BLaER1 treated with 17β-estradiol and CSF1 and Interleukin-3, amounts not matched to agents 10 nM and 100 nM (cell line): ENCODE data around the gene MYOZ3.

Experiments used
- H3K27ac ChIP-seq, 11 experiments: shearing (Covaris generic); formaldehyde crosslinking; 2 replicates each; pipeline ENCODE4 v1.8.1; 2022
- H3K27me3 ChIP-seq, 11 experiments: shearing (Covaris generic); formaldehyde crosslinking; 2 replicates each; pipeline ENCODE4 v1.8.1; 2022
- H3K36me3 ChIP-seq, 11 experiments: shearing (Covaris generic); formaldehyde crosslinking; 2 replicates each; pipeline ENCODE4 v1.8.1; 2022
- H3K4me1 ChIP-seq, 10 experiments: shearing (Covaris generic); formaldehyde crosslinking; 2 replicates each; pipeline ENCODE4 v1.8.1; 2022
- H3K4me2 ChIP-seq, 11 experiments: shearing (Covaris generic); formaldehyde crosslinking; 2 replicates each; pipeline ENCODE4 v1.8.1; 2022
- H3K4me3 ChIP-seq, 10 experiments: shearing (Covaris generic); formaldehyde crosslinking; 2 replicates each; pipeline ENCODE4 v1.8.1; 2022
- H3K9ac ChIP-seq, 11 experiments: shearing (Covaris generic); formaldehyde crosslinking; 2 replicates each; pipeline ENCODE4 v1.8.1; 2022
- H3K9me3 ChIP-seq, 11 experiments: shearing (Covaris generic); formaldehyde crosslinking; replicated peaks in 1 of 11; 2 replicates each; pipeline ENCODE4 v1.8.1; 2022
- H4K20me1 ChIP-seq, 11 experiments: shearing (Covaris generic); formaldehyde crosslinking; 2 replicates each; pipeline ENCODE4 v1.8.1; 2022
- Cebpa-rat ChIP-seq, 11 experiments: shearing (Covaris generic); IDR thresholded peaks; 2 replicates each; pipeline ENCODE4 v1.8.1; 2022

MYOZ3 gene

DNA sequence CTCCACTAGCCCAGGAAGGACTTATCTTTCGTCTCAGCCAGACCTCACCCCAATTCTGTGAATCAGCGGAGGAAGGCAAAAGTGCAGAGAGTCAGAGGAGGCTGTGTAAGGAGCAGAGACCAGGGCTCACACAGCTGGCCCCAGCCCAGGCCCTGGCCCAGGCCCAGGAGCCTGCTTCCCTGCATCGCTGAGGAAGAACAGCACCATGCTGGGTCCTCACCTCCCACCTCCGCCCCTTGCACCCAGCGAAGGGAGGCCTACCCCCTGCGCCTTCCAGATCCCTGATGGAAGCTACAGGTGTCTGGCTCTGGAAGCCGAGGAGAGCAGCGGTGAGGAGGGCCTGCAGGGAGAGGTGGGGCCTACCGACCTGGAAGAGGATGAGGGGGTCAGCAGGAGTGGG is 42.9 kb upstream of the MYOZ3 start:
- Histone ChIP-seq H3K9me3 (no peaks in the 10 kb centered on the region), H3K9ac (peak overlapping the region in 3 of 11 experiments; percentile 3 to 39 (median 38); a peak in 4 of 22 replicates), H3K4me3 (no peak overlapping the region), H4K20me1 (no peaks in the 10 kb centered on the region), H3K36me3 (no peaks in the 10 kb centered on the region), H3K27me3 (peaks cover 0 to 21% (median 0%) of the 10 kb centered on the region in 11 experiments; a peak in 4 of 22 replicates), H3K4me2 (peak overlapping the region in 10 of 11 experiments; percentile 55 to 93 (median 76); a peak in 18 of 22 replicates), H3K4me1 (peaks cover 46 to 100% (median 98%) of the 10 kb centered on the region in 10 experiments), H3K27ac (peak overlapping the region in 1 of 11 experiments; percentile 21; a peak in 1 of 22 replicates)
- TF ChIP-seq Cebpa-rat (IDR thresholded peaks at IDR 0.05) = no peak

DNA sequence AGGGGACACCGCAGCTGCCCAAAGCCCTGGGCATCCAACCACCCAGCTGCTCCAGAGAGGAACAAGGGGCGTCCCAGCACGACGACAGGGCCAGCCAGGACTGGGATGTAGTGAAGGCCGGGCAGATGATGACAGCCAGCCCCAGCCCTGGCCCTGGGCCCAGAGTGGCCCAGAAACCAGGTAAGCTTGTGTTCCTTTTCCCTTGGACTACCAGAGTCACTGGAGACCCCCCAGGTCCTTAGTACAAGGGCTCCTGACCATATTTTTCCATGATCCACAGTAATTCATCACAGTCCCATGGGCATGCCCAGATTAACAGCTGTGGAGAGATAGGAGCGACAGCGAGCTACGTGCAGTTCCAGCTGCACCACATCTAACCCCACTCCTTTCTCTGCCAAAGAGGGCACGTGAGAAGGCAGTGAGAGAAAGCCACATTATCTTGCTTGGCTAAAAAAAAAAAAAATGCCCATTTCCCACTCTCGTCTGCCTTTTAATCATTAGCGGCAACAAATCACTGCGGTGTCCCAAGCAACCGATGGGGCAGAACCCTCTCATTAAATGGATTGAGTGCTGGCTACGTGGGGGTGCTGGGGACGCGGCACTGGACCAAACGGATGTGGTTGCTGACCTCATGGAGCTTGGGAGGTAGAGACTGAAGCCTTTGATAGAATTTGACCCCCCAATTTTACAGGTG is 42.3 kb upstream of the MYOZ3 start:
- no peaks in the 10 kb centered on the region for H4K20me1 ChIP-seq
- no peaks in the 10 kb centered on the region for H3K9me3 ChIP-seq
- H3K27ac ChIP-seq = peak overlapping the region in 2 of 11 experiments; percentile 2 to 21; a peak in 2 of 22 replicates
- H3K36me3 ChIP-seq = no peaks in the 10 kb centered on the region
- peaks cover 52 to 100% (median 98%) of the 10 kb centered on the region in 10 experiments for H3K4me1 ChIP-seq
- H3K4me2 ChIP-seq = peak overlapping the region; percentile 55 to 93 (median 73)
- H3K27me3 ChIP-seq = peaks cover 0 to 21% (median 0%) of the 10 kb centered on the region in 11 experiments; a peak in 4 of 22 replicates
- H3K9ac ChIP-seq = peak overlapping the region in 4 of 11 experiments; percentile 3 to 39 (median 32); a peak in 4 of 22 replicates
- no peak overlapping the region for H3K4me3 ChIP-seq
- TF ChIP-seq Cebpa-rat (IDR thresholded peaks at IDR 0.05) = no peak

DNA sequence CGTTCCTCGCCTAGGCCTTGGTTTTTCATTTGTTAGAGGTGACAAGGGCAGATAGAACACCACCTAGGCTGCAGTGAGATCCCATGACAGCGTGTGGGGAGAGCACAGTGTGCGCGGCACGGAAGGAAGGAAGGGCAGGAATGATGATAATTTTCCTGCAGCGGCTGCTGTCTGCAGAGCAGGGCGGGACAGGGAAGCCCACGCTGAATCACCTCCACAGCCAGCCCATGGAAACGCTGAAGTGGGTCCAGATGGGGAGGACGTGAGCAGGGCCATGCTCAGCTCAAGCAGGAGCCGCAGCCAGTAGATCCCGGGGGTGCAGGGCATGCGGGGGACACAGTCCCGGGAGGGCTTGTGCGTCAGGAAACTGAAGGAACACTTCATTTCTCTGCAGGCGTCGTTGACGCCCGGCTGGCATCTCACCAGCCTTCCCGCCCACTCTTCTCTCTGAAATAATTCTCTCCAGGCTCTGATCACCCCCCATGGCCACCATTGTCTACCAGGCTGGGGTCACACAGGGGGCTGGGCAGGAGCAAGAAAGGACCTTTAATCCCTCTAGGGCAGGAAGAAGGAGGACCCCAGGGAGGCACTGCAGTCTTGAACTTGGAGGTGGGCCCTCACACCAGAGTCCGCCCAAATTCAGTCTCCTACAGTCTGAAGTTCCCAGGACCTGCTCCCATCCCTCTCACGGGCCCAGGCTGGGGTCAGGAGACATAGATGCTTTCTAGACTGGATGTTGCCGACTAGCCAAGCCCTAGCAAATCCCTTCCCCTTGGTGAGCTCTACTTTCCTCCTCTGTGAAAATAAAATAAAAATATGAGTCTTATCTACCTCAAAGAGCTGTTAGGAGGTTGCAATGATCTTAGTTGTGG is 41.5 kb upstream of the MYOZ3 start:
- H3K27me3 ChIP-seq = peaks cover 0 to 21% (median 0%) of the 10 kb centered on the region in 11 experiments; a peak in 4 of 22 replicates
- H3K36me3 ChIP-seq = no peaks in the 10 kb centered on the region
- no peak overlapping the region for H3K4me3 ChIP-seq
- H3K4me1 ChIP-seq = peaks cover 55 to 98% (median 95%) of the 10 kb centered on the region in 10 experiments
- 0 out of 22 replicates have a peak overlapping the region, but pooled peaks of 1 of the 11 experiments have one; percentile 8 for H3K27ac ChIP-seq
- H3K9me3 ChIP-seq = no peaks in the 10 kb centered on the region
- H3K9ac ChIP-seq = peak overlapping the region in 4 of 11 experiments; percentile 3 to 38 (median 24); a peak in 5 of 22 replicates
- no peaks in the 10 kb centered on the region for H4K20me1 ChIP-seq
- no peak for TF ChIP-seq Cebpa-rat (IDR thresholded peaks at IDR 0.05)
- H3K4me2 ChIP-seq = peak overlapping the region; percentile 55 to 93 (median 73)

DNA sequence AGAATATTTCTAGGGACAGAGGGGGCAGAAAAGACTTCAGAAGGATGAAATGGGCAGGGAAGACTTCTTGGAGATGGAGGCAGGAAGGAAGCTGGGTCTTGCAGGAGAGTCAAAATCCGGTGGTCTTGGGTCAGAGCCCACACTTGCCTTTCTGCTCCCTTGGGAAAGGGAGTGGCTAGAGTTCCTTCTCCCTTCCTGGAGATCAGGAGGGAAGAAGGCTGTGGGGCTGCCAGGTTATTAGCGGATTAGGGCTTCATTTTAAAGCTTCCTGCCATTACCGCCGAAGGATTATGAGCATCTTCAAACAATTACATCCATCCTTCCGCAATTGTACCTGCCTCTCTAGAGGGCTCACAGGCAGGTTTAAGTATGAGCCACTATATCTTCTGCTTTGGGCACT is 39.8 kb upstream of the MYOZ3 start:
- Histone ChIP-seq H3K4me3 (0 out of 20 replicates have a peak overlapping the region, but pooled peaks of 1 of the 10 experiments have one; percentile 11), H3K9me3 (no peaks in the 10 kb centered on the region), H3K4me2 (peak overlapping the region in 9 of 11 experiments; percentile 6 to 89 (median 81); a peak in 17 of 22 replicates), H3K36me3 (no peaks in the 10 kb centered on the region), H3K27ac (peak overlapping the region in 1 of 11 experiments; percentile 4; a peak in 1 of 22 replicates), H3K27me3 (peaks cover 0 to 19% (median 0%) of the 10 kb centered on the region in 11 experiments; a peak in 5 of 22 replicates), H3K9ac (no peak overlapping the region), H3K4me1 (peaks cover 53 to 97% (median 94%) of the 10 kb centered on the region in 10 experiments), H4K20me1 (no peaks in the 10 kb centered on the region; a peak in 1 of 22 replicates)
- no peak for TF ChIP-seq Cebpa-rat (IDR thresholded peaks at IDR 0.05)

DNA sequence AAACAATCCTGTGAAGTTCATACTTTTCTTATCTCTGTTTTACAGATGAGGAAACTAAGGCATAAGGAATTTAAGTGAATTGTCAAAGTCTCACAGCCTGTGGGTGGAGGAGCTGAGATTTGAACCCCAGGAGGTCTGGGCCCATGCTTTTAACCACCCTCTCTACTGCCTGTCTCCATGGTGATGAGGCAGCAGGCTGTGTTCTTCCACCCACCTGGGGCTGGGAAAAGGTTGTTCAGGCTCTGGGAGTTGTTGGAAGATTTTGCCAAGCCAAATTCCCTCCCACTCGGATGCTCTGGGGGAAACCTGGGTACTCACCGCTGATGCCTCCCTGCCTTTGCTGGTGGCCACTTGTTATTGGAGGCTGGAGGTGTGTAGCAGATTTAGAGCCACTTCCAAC is 38.9 kb upstream of the MYOZ3 start:
- H3K4me2 ChIP-seq = peak overlapping the region in 10 of 11 experiments; percentile 72 to 89 (median 82); a peak in 19 of 22 replicates
- no peak for TF ChIP-seq Cebpa-rat (IDR thresholded peaks at IDR 0.05)
- peaks cover 60 to 97% (median 94%) of the 10 kb centered on the region in 10 experiments for H3K4me1 ChIP-seq
- peaks cover 0 to 18% (median 0%) of the 10 kb centered on the region in 11 experiments; a peak in 5 of 22 replicates for H3K27me3 ChIP-seq
- no peaks in the 10 kb centered on the region; a peak in 3 of 22 replicates for H4K20me1 ChIP-seq
- H3K9me3 ChIP-seq = no peaks in the 10 kb centered on the region
- H3K36me3 ChIP-seq = no peaks in the 10 kb centered on the region
- H3K27ac ChIP-seq = 0 out of 22 replicates have a peak overlapping the region, but pooled peaks of 1 of the 11 experiments have one; percentile 4
- H3K9ac ChIP-seq = 0 out of 22 replicates have a peak overlapping the region, but pooled peaks of 1 of the 11 experiments have one; percentile 0
- no peak overlapping the region for H3K4me3 ChIP-seq

DNA sequence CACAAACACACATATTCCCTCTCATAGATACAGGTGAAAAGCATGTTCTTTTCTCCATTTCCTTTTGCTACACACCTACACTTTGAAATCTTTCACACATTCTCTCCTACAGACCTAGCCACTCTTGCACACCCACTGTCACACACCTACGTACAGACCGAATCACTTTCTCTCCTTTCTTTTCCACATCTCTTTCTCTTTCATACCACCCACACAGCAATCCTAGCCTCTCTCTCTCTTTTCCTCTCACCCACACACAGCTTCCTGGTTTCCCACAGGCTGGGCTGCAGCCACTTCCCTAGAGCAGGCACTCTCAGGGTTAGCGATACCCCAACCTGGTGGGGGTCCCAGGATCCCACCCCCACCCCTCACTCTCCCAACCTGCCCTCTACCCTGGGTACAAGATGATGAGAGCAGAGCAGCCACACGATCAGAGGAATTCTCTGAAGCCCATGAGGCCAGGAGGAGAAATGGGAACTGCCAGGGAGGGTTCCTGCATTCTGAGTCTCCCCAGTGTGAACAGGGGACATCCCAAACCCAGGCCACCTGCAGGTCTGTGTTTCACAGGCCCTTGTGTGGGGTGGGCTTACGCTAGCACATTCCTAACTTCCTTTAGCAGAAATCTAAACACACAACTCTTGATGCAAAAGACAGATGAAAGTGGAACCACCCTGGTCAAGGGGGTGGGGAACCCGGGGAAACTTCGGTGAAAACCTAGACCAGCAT is 37.7 kb upstream of the MYOZ3 start:
- Histone ChIP-seq H3K4me3 (peak overlapping the region in 4 of 10 experiments; percentile 32 to 55 (median 44); a peak in 3 of 20 replicates), H3K27ac (peak overlapping the region in 5 of 11 experiments; percentile 11 to 44 (median 29); a peak in 4 of 22 replicates)

DNA sequence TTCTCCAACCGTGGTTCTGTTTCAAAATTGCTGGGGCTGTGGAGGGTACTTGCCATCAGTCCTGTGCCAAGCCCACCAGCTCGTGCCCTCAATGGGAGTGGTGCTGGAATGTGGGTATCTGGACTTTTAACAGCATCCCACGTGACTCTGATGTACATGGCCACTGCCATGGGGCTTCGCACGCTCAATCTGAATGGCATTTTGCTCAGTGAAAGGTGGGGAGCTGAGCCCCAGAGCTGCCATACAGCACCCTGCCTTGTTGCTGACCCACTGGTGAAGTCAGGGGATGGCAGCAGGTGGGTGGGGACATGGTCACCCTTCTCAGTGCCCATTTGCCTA is 37.2 kb upstream of the MYOZ3 start:
- H3K4me3 ChIP-seq = peak overlapping the region in 9 of 10 experiments; percentile 32 to 73 (median 43); a peak in 12 of 20 replicates
- H4K20me1 ChIP-seq = no peaks in the 10 kb centered on the region; a peak in 3 of 22 replicates
- TF ChIP-seq Cebpa-rat (IDR thresholded peaks at IDR 0.05) = no peak
- peaks cover 71 to 97% (median 94%) of the 10 kb centered on the region in 10 experiments for H3K4me1 ChIP-seq
- peak overlapping the region in 7 of 11 experiments; percentile 5 to 63 (median 37); a peak in 6 of 22 replicates for H3K9ac ChIP-seq
- H3K4me2 ChIP-seq = peak overlapping the region; percentile 72 to 90 (median 82)
- peak overlapping the region in 4 of 11 experiments; percentile 2 to 44 (median 29); a peak in 7 of 22 replicates for H3K27ac ChIP-seq
- no peaks in the 10 kb centered on the region for H3K9me3 ChIP-seq
- no peaks in the 10 kb centered on the region for H3K36me3 ChIP-seq
- H3K27me3 ChIP-seq = peaks cover 0 to 18% (median 0%) of the 10 kb centered on the region in 11 experiments; a peak in 5 of 22 replicates

More for the DNA sequence above, 37.7 kb upstream of the MYOZ3 start:
- Histone ChIP-seq H3K9me3 (no peaks in the 10 kb centered on the region), H3K27me3 (peaks cover 0 to 18% (median 0%) of the 10 kb centered on the region in 11 experiments; a peak in 5 of 22 replicates), H3K36me3 (no peaks in the 10 kb centered on the region), H3K4me1 (peaks cover 72 to 97% (median 94%) of the 10 kb centered on the region in 10 experiments), H3K4me2 (peak overlapping the region; percentile 72 to 90 (median 82)), H4K20me1 (no peaks in the 10 kb centered on the region; a peak in 3 of 22 replicates), H3K9ac (peak overlapping the region in 5 of 11 experiments; percentile 5 to 60 (median 37); a peak in 3 of 22 replicates)
- TF ChIP-seq Cebpa-rat (IDR thresholded peaks at IDR 0.05) = no peak
